CD4-positive, alpha-beta T cell (primary cell): Measurements from ENCODE around the gene OBI1. TPM values are rescaled to one million over a fixed set of nuclear protein-coding genes. Genes with fewer than 3 reads are reported as not detected.
A peak's percentile ranks its signal among the peaks of the same experiment; 100 is the strongest.

ENCODE experiments used
- ATAC-seq: fragments of 200-7000 bp; cut with Tn5 transposase; one replicate; pipeline ENCODE4 v1.10.0; 2022; ENCODE audit warnings: mild to moderate bottlenecking; ENCODE audit not compliant: poor library complexity
- CTCF ChIA-PET: fragments of 350-600 bp; sonication (Branson Sonifier 250); formaldehyde crosslinking; loops from one replicate; lab custom pipeline; 2021; ENCODE audit warnings: antibody characterized with exemption, inconsistent platforms; lab: Charles Lee
- POLR2A ChIA-PET: fragments of 350-600 bp; sonication (Branson Sonifier 250); formaldehyde crosslinking; loops from one replicate; lab custom pipeline; 2021; ENCODE audit warnings: antibody characterized with exemption, inconsistent platforms; lab: Charles Lee
- DNase-seq, 14 experiments: peaks; one replicate each; pipeline ENCODE4 v3.0.0-alpha.2; 2013 to 2020; ENCODE audit warnings: mixed read lengths in 2 of 14
- H3K27ac ChIP-seq, 2 donors: one replicate each; pipeline versions ENCODE4 v1.5.1 to v1.7.0; 2013; ENCODE audit warnings: low read length in 2 of 2, low read depth in 1 of 2, mild to moderate bottlenecking in 1 of 2
- H3K27me3 ChIP-seq, 2 experiments: 1 replicate in 1 of 2; 2 replicates in 1 of 2; pipeline versions ENCODE4 v1.6.1 to v1.7.0; 2013; ENCODE audit warnings: low read length in 2 of 2, control low read depth in 1 of 2, mild to moderate bottlenecking in 1 of 2, moderate library complexity in 1 of 2; ENCODE audit not compliant: insufficient read depth in 2 of 2, control insufficient read depth in 1 of 2
- H3K36me3 ChIP-seq: one replicate; pipeline ENCODE4 v1.6.1; 2013; ENCODE audit warnings: low read length, control low read depth; ENCODE audit not compliant: insufficient read depth
- H3K4me1 ChIP-seq: one replicate; pipeline ENCODE4 v1.6.1; 2013; ENCODE audit warnings: low read length, control low read depth; ENCODE audit not compliant: insufficient read depth
- H3K4me3 ChIP-seq: one replicate; pipeline ENCODE4 v1.5.1; 2013; ENCODE audit warnings: mild to moderate bottlenecking, low read length, moderate library complexity
- H3K9me3 ChIP-seq, 2 experiments: 1 replicate in 1 of 2; 2 replicates in 1 of 2; pipeline versions ENCODE4 v1.6.1 to v1.7.0; 2013; ENCODE audit warnings: low read length in 2 of 2, mild to moderate bottlenecking in 2 of 2, control low read depth in 1 of 2, moderate library complexity in 1 of 2; ENCODE audit not compliant: control insufficient read depth in 1 of 2, insufficient read depth in 1 of 2
- H3K27ac Mint-ChIP-seq: one replicate; pipeline ENCODE4 v1.8.0; 2020; ENCODE audit warnings: mixed read lengths
- H3K27me3 Mint-ChIP-seq: one replicate; pipeline ENCODE4 v1.8.0; 2021; ENCODE audit warnings: mixed read lengths
- H3K36me3 Mint-ChIP-seq: one replicate; pipeline ENCODE4 v1.8.0; 2021; ENCODE audit warnings: low read depth, mixed read lengths
- H3K4me1 Mint-ChIP-seq: one replicate; pipeline ENCODE4 v1.8.0; 2021; ENCODE audit warnings: low read depth, mixed read lengths
- H3K4me3 Mint-ChIP-seq: one replicate; pipeline ENCODE4 v1.8.0; 2020; ENCODE audit warnings: mild to moderate bottlenecking, mixed read lengths
- H3K9me3 Mint-ChIP-seq: one replicate; pipeline ENCODE4 v1.8.0; 2020; ENCODE audit warnings: mixed read lengths
- intact Hi-C, 2 experiments: fragments of 100-400 bp; cut with DNase I in 1 of 2; cut with micrococcal nuclease in 1 of 2; formaldehyde crosslinking; loops; one replicate each; pipeline versions ENCODE4 v1.15.1 to v1.9.0; 2023 to 2025; cut with DNase I, micrococcal nuclease
- total RNA-seq, 174 experiments: library from RNA in 2 of 174; stranded (reverse) in 2 of 174; gene quantifications; one replicate each; pipeline ENCODE4 v1.2.3 and lab custom pipeline; 2021 to 2026
- TF ChIP-seq, protein P1 (sequence below): fragments of 200-600 bp; IDR thresholded peaks from one replicate; pipeline ENCODE4 v1.8.0; 2022; ENCODE audit warnings: antibody characterized with exemption, mild to moderate bottlenecking

Gene OBI1
- total RNA-seq, 2 experiments from 2014 or later, result 2.6 TPM

DNA sequence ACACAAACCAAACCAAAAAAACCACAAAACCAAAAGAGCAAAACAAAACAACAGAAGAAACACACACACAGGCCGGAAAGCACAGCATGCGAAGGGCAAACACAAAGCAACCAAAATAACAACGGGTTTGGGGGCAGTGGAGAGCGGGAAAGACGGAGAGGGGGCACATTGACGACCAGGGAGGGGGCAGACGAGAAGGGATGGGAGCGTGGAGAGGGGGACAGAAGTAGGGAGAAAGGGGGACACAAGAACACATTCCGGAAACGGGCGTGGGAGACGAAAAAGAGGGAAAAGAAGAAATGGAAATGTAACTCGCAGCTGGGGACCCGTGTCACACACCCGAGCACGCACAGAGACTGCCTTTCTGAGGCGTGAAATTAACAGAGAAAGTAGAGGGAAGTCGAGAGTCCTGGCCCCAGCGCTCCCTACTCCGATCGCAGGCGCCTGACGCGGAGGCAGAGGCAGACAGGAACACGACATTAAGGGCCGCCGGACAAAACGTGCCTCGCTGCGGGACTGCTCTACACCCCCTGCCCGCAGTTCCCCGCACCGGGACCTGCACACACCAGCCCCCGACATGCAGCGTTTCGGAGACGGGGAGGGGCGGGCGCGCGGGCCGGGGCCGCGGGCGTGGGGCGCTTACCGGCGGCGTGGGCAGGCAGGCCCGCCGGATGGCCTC, 56.3 kb downstream of the OBI1 start:
- H3K27ac Mint-ChIP-seq, result peak overlapping the region; percentile 63
- H3K4me3 Mint-ChIP-seq, result peak overlapping the region; percentile 90
- no peaks in the 10 kb centered on the region for H3K36me3 ChIP-seq
- peaks cover 47% of the 10 kb centered on the region for H3K4me1 Mint-ChIP-seq
- intact Hi-C loops, result no loop called here
- POLR2A ChIA-PET, result interaction anchor here (1.3 kb wide), 1 partner anchor 15 kb away, joined by 3 read pairs; no protein-coding TSS in a partner anchor
- H3K4me1 ChIP-seq, result peaks cover 41% of the 10 kb centered on the region
- peaks cover 92% of the 10 kb centered on the region for H3K27me3 Mint-ChIP-seq
- peaks cover 2% of the 10 kb centered on the region for H3K9me3 Mint-ChIP-seq
- TF ChIP-seq, protein P1, sequence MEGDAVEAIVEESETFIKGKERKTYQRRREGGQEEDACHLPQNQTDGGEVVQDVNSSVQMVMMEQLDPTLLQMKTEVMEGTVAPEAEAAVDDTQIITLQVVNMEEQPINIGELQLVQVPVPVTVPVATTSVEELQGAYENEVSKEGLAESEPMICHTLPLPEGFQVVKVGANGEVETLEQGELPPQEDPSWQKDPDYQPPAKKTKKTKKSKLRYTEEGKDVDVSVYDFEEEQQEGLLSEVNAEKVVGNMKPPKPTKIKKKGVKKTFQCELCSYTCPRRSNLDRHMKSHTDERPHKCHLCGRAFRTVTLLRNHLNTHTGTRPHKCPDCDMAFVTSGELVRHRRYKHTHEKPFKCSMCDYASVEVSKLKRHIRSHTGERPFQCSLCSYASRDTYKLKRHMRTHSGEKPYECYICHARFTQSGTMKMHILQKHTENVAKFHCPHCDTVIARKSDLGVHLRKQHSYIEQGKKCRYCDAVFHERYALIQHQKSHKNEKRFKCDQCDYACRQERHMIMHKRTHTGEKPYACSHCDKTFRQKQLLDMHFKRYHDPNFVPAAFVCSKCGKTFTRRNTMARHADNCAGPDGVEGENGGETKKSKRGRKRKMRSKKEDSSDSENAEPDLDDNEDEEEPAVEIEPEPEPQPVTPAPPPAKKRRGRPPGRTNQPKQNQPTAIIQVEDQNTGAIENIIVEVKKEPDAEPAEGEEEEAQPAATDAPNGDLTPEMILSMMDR, result no peak
- DNase-seq (peak in 2 of 14 experiments; percentile 42 to 49), ATAC-seq (peak; percentile 32)
- H3K4me3 ChIP-seq, result peak overlapping the region; percentile 38
- H3K36me3 Mint-ChIP-seq, result peaks cover 7% of the 10 kb centered on the region
- H3K9me3 ChIP-seq, result peaks cover 21% of the 10 kb centered on the region in 2 experiments
- CTCF ChIA-PET, result no interaction called here
- H3K27me3 ChIP-seq, result peaks cover 80 to 95% of the 10 kb centered on the region in 2 experiments
- H3K27ac ChIP-seq, result no peak overlapping the region

DNA sequence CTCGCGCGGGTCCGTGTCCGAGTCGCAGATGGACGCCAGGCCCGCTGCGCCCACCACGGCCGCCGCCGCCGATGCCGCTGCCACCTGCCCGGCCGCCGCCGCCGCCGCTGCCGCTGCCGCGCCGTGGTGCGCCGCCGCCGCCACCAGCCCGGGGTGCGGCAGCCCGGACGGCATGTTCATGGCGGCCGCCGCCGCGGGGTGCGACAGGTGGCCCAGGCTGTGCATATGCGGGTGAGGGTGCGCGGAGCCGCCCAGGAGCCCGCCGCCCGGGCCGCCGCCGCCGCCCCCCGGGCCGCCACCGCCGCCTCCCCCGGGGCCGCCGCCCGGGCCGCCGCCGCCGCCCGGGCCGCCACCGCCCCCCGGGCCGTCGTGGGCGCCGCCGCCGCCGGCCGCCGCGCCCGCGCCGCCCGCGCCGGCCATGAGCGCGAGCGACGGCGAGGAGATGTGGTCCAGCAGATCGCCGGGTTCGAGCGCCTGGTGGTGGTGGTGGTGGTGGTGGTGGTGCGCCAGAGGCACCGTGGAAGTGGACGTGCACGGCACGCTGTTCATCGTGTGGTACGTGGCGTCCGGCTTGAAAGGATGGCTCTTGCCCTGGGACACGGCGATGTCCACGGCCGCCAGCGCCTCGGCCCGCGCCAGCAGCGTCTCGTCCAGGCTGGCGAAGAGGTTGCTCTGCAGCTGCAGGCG, 56.9 kb downstream of the OBI1 start:
- TF ChIP-seq, protein P1, result no peak
- ATAC-seq (no peak), DNase-seq (no peak)
- Histone ChIP-seq H3K4me3 (peak overlapping the region; percentile 38), H3K9me3 (peaks cover 19 to 27% of the 10 kb centered on the region in 2 experiments), H3K27ac (no peak overlapping the region), H3K4me1 (peaks cover 37% of the 10 kb centered on the region), H3K27me3 (peaks cover 80 to 95% of the 10 kb centered on the region in 2 experiments), H3K36me3 (no peaks in the 10 kb centered on the region)
- intact Hi-C loops, result no loop called here
- Mint-ChIP-seq H3K36me3 (peaks cover 14% of the 10 kb centered on the region), H3K9me3 (peaks cover 7% of the 10 kb centered on the region), H3K27me3 (peaks cover 92% of the 10 kb centered on the region), H3K4me3 (peak overlapping the region; percentile 90), H3K4me1 (peaks cover 46% of the 10 kb centered on the region), H3K27ac (peak overlapping the region; percentile 63)
- ChIA-PET CTCF (no interaction called here), POLR2A (interaction anchor here (1.3 kb wide), 1 partner anchor 15 kb away, joined by 3 read pairs; no protein-coding TSS in a partner anchor)

DNA sequence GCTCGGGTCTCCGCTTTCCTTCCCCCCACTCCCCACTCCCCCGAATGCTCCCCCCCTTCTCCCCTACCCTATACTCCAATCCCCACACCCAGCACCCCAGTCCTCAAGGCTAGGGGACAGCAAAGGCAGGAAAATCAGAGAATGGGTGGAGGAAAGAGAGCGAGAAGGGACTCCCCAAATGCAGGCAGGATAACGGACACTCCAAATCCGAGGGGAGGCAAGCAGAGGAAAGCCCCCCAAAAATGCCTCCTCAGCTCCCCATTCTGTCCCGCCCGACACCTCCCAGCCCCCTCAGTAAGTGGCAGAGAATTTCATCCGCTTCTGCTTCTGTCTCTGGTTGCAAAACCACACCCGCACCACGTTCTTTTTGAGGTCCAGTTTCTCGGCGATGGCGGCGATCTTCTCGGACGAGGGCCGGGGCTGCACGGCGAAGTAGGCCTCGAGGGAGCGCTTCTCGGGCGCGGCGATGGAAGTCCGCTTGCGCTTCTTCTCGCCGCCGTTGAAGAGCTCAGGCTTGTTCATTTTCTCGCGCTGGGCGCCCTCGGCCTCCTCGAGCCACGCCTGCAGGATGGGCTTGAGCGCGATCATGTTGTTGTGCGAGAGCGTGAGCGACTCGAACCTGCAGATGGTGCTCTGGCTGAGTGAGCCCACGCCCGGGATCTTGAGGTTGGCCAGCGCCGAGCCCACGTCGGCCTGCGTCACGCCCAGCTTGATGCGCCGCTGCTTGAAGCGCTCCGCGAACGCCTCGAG, 57.7 kb downstream of the OBI1 start:
- Histone ChIP-seq H3K9me3 (peaks cover 22 to 33% of the 10 kb centered on the region in 2 experiments), H3K4me1 (peaks cover 40% of the 10 kb centered on the region), H3K4me3 (peak overlapping the region; percentile 37), H3K27me3 (peaks cover 80 to 95% of the 10 kb centered on the region in 2 experiments), H3K36me3 (no peaks in the 10 kb centered on the region), H3K27ac (no peak overlapping the region)
- peaks cover 16% of the 10 kb centered on the region for H3K36me3 Mint-ChIP-seq
- ChIA-PET POLR2A (interaction anchor here (1.3 kb wide), 1 partner anchor 16 kb away, joined by 3 read pairs; no protein-coding TSS in a partner anchor), CTCF (no interaction called here)
- intact Hi-C loops, result no loop called here
- H3K27ac Mint-ChIP-seq, result peak overlapping the region; percentile 27
- peak overlapping the region; percentile 63 for H3K4me3 Mint-ChIP-seq
- TF ChIP-seq, protein P1, result no peak
- H3K9me3 Mint-ChIP-seq, result peaks cover 7% of the 10 kb centered on the region
- H3K27me3 Mint-ChIP-seq, result peaks cover 92% of the 10 kb centered on the region
- ATAC-seq (no peak), DNase-seq (peak in 3 of 14 experiments; percentile 34 to 53 (median 51))
- H3K4me1 Mint-ChIP-seq, result peaks cover 42% of the 10 kb centered on the region
